Lower lobe of right lung (tissue), 2 donors: ENCODE data around the gene DTX3. TPM values are rescaled to one million over a fixed set of nuclear protein-coding genes. Genes with fewer than 3 reads are reported as not detected.
"Not testable (repeated sequence)": the region's sequence is repeated elsewhere in the genome, so short reads cannot be mapped to it uniquely, and the experiment has no call there.

Source experiments
- ATAC-seq, 2 donors: fragments of 200-7000 bp; cut with Tn5 transposase; one replicate each; pipeline ENCODE4 v1.9.1; 2020 to 2022; ENCODE audit warnings: mild to moderate bottlenecking in 2 of 2, moderate library complexity in 2 of 2
- DNase-seq: peaks from one replicate; pipeline ENCODE4 v3.0.0-alpha.2; 2020
- H3K27ac ChIP-seq: fragments of 200-600 bp; one replicate; pipeline ENCODE4 v1.8.0; 2022
- H3K27me3 ChIP-seq: fragments of 200-600 bp; one replicate; pipeline ENCODE4 v1.8.0; 2022; ENCODE audit warnings: low read depth
- H3K36me3 ChIP-seq: fragments of 200-600 bp; one replicate; pipeline ENCODE4 v1.8.0; 2022; ENCODE audit warnings: mild to moderate bottlenecking
- H3K4me1 ChIP-seq: fragments of 200-600 bp; one replicate; pipeline ENCODE4 v1.8.0; 2022
- H3K4me3 ChIP-seq: fragments of 200-600 bp; one replicate; pipeline ENCODE4 v1.8.0; 2022; ENCODE audit warnings: mild to moderate bottlenecking
- H3K9me3 ChIP-seq: fragments of 200-600 bp; one replicate; pipeline ENCODE4 v1.8.0; 2022
- CTCF ChIP-seq: fragments of 200-600 bp; IDR thresholded peaks from one replicate; pipeline ENCODE4 v1.8.0; 2022; ENCODE audit warnings: antibody characterized with exemption, mild to moderate bottlenecking
- intact Hi-C: fragments of 100-400 bp; cut with DNase I; formaldehyde crosslinking; loops from one replicate; pipeline ENCODE4 v1.11.0; 2022
- total RNA-seq: library from RNA; stranded (reverse); fragmentation: NEBNext Ultra II Directional; extraction: Animal tissue kit (Norgen Biotek cat#: 25700); gene quantifications from one replicate; pipeline ENCODE4 v1.2.1, GENCODE V29; 2021
- donor health status: DM: no; HTN: yes; CAD: no; lungs with severe emphysema.

The DTX3 gene
- total RNA-seq, 1 donor from 2014 or later: 21.4 TPM

GRCh38 chr12:57584050-57584449, 20.6 kb upstream of the DTX3 start:
- Histone ChIP-seq H3K9me3 (no peaks in the 10 kb centered on the region), H3K27me3 (peaks cover 5% of the 10 kb centered on the region), H3K4me1 (no peaks in the 10 kb centered on the region), H3K4me3 (no peak overlapping the region), H3K36me3 (no peaks in the 10 kb centered on the region), H3K27ac (no peak overlapping the region)
- no peak for TF ChIP-seq CTCF
- DNase-seq (no peak), ATAC-seq (no peak)
- intact Hi-C loops: loop anchor here (10.0 kb wide), 1 partner anchor 51 kb away; the partner anchor contains the start of gene B4GALNT1

GRCh38 chr12:57584690-57585089, 19.9 kb upstream of the DTX3 start:
- Histone ChIP-seq H3K27me3 (peaks cover 5% of the 10 kb centered on the region), H3K36me3 (no peaks in the 10 kb centered on the region), H3K4me1 (no peaks in the 10 kb centered on the region), H3K4me3 (no peak overlapping the region), H3K9me3 (no peaks in the 10 kb centered on the region), H3K27ac (no peak overlapping the region)
- no peak for TF ChIP-seq CTCF
- peak in 1 of 2 donors; percentile 34 for ATAC-seq
- intact Hi-C loops: loop anchor here (10.0 kb wide), 1 partner anchor 50 kb away; the partner anchor contains the start of gene B4GALNT1
- DNase-seq: no peak

DNA sequence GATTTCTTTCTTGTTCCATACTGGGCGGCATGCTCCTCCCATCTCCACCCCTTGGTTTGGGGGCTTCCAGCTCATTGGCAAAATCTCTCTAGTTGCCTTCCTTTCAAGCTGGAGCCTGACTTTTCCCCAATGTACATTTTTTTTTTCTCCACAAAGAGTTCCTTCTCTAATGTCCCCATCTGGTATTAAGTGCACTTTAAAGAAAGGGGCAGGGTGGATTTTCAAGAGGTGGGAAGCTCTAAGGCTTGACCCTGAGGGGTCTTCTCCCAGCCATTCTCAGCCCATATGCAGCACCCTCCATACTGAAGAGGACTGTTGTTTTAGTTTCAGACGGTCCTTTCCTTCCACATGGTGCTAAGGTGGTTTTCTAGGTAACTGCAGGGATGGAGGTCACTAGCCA, 19.5 kb upstream of the DTX3 start:
- no peaks in the 10 kb centered on the region for H3K36me3 ChIP-seq
- peaks cover under 1% of the 10 kb centered on the region for H3K4me1 ChIP-seq
- no peak for TF ChIP-seq CTCF
- no peak for ATAC-seq
- no peak overlapping the region for H3K27ac ChIP-seq
- intact Hi-C loops: loop anchor here (10.0 kb wide), 1 partner anchor 50 kb away; the partner anchor contains the start of gene B4GALNT1
- H3K27me3 ChIP-seq: peaks cover 5% of the 10 kb centered on the region
- H3K9me3 ChIP-seq: no peaks in the 10 kb centered on the region
- no peak for DNase-seq
- H3K4me3 ChIP-seq: no peak overlapping the region

GRCh38 chr12:57586128-57586527, 18.5 kb upstream of the DTX3 start:
- intact Hi-C loops: loop anchor here (10.0 kb wide), 1 partner anchor 49 kb away; the partner anchor contains the start of gene B4GALNT1
- no peak for TF ChIP-seq CTCF
- H3K4me3 ChIP-seq: no peak overlapping the region
- no peaks in the 10 kb centered on the region for H3K9me3 ChIP-seq
- peaks cover 5% of the 10 kb centered on the region for H3K27me3 ChIP-seq
- H3K4me1 ChIP-seq: peaks cover 6% of the 10 kb centered on the region
- no peak for DNase-seq
- H3K27ac ChIP-seq: no peak overlapping the region
- no peaks in the 10 kb centered on the region for H3K36me3 ChIP-seq
- ATAC-seq: no peak

DNA sequence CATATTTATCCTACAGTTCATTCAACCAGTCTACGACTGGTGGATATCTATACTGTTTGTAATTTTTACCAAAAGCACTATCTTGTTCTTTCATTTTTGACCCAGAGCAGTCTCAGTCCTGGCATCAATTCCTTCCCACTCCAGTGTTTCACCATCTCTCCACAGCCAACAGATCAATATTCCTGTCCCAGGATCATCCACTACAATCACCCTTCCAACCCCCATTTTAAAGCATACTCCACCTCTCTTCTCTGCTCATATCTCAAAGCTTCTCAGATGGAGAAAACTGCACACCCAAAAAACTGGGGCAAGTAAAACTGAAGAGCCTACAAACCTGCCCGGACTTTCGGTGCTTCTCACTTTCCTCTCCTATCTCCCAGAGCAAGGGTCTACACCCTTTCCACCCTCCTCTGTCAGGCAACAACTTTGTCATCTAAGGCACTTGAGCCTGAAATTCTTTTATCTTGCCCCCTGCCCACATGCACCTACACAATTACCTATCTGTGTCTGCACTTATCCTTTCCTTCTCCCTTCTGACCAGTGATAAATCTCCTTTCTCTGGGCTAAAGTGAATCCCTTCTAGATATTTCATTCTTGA, 17.7 kb upstream of the DTX3 start:
- H3K27ac ChIP-seq: no peak overlapping the region
- no peak for ATAC-seq
- H3K9me3 ChIP-seq: no peaks in the 10 kb centered on the region
- intact Hi-C loops: loop anchor here (10.0 kb wide), 1 partner anchor 48 kb away; the partner anchor contains the start of gene B4GALNT1
- no peak for DNase-seq
- H3K27me3 ChIP-seq: peaks cover 5% of the 10 kb centered on the region
- H3K4me3 ChIP-seq: no peak overlapping the region
- TF ChIP-seq CTCF: no peak
- H3K36me3 ChIP-seq: no peaks in the 10 kb centered on the region
- H3K4me1 ChIP-seq: peaks cover 11% of the 10 kb centered on the region

- peaks cover 26% of the 10 kb centered on the region for H3K4me1 ChIP-seq
- DNase-seq, ATAC-seq, H3K27me3 ChIP-seq, H3K36me3 ChIP-seq, H3K27ac ChIP-seq, H3K9me3 ChIP-seq, H3K4me3 ChIP-seq: not testable (repeated sequence)
- intact Hi-C loops: loop anchor here (10.0 kb wide), 1 partner anchor 46 kb away; the partner anchor contains the start of gene B4GALNT1
These were observed 15.5 kb upstream of the DTX3 start for GRCh38 chr12:57588951-57589610.
